HAP-1 (cell line): ENCODE results near the gene NAALADL2.
"Not testable (repeated sequence)": the region's sequence is repeated elsewhere in the genome, so short reads cannot be mapped to it uniquely, and the experiment has no call there.

Experiments used
- DNase-seq, 2 experiments: peaks; one replicate each; pipeline ENCODE4 v3.0.0-alpha.2; 2016 to 2020; ENCODE audit warnings: low spot score in 2 of 2
- H3K27me3 ChIP-seq: fragments of 250-450 bp; sonication (Bioruptor Pico); 2 replicates; pipeline ENCODE4 v1.5.1; 2020; ENCODE audit warnings: low read depth, mild to moderate bottlenecking, moderate library complexity
- H3K36me3 ChIP-seq: fragments of 250-450 bp; sonication (Bioruptor Pico); replicated peaks from 2 replicates; pipeline ENCODE4 v1.5.1; 2020; ENCODE audit warnings: mild to moderate bottlenecking
- H3K4me1 ChIP-seq: fragments of 250-450 bp; sonication (Bioruptor Pico); 2 replicates; pipeline ENCODE4 v1.5.1; 2020; ENCODE audit warnings: mild to moderate bottlenecking
- H3K4me3 ChIP-seq: fragments of 250-450 bp; sonication (Bioruptor Pico); 2 replicates; pipeline ENCODE4 v1.5.1; 2020; ENCODE audit warnings: mild to moderate bottlenecking, moderate library complexity
- H3K9me3 ChIP-seq: fragments of 250-450 bp; sonication (Bioruptor Pico); 2 replicates; pipeline ENCODE4 v1.5.1; 2020; ENCODE audit warnings: mild to moderate bottlenecking, moderate library complexity
- in situ Hi-C: fragments of 300-500 bp; cut with MboI; formaldehyde crosslinking; loops from 3 replicates; pipeline ENCODE4 v1.14.3; 2020; ENCODE audit warnings: low sequenced_read_pairs, inconsistent platforms, mixed read lengths

Gene NAALADL2

GRCh38 chr3:175829809-175830208 is 970.7 kb downstream of the NAALADL2 start:
- H3K36me3 ChIP-seq, in situ Hi-C loops, DNase-seq: not testable (repeated sequence)

GRCh38 chr3:175835763-175836162 is 976.6 kb downstream of the NAALADL2 start:
- H3K9me3 ChIP-seq, H3K27me3 ChIP-seq, H3K4me1 ChIP-seq, H3K36me3 ChIP-seq, H3K4me3 ChIP-seq, in situ Hi-C loops, DNase-seq: not testable (repeated sequence)

More at GRCh38 chr3:175829809-175830208, 970.7 kb downstream of the NAALADL2 start:
- not testable (repeated sequence) for H3K4me3 ChIP-seq, H3K27me3 ChIP-seq, H3K9me3 ChIP-seq, H3K4me1 ChIP-seq

- Histone ChIP-seq H3K36me3 (no peaks in the 10 kb centered on the region), H3K27me3 (no peaks in the 10 kb centered on the region), H3K4me1 (peaks cover 3% of the 10 kb centered on the region; the same call in 1 of the 2 replicates), H3K4me3 (no peak overlapping the region), H3K9me3 (no peaks in the 10 kb centered on the region)
- peak; percentile 7 to 37 for DNase-seq
- in situ Hi-C loops = no loop called here
Observed at GRCh38 chr3:175836617-175837016, 977.5 kb downstream of the NAALADL2 start.

GRCh38 chr3:175837962-175838361 is 978.8 kb downstream of the NAALADL2 start:
- H3K27me3 ChIP-seq = no peaks in the 10 kb centered on the region
- H3K9me3 ChIP-seq = no peaks in the 10 kb centered on the region
- no peaks in the 10 kb centered on the region for H3K36me3 ChIP-seq
- no peak for DNase-seq
- H3K4me1 ChIP-seq = peaks cover 3% of the 10 kb centered on the region; the same call in 1 of the 2 replicates
- H3K4me3 ChIP-seq = no peak overlapping the region
- in situ Hi-C loops = no loop called here

- H3K27me3 ChIP-seq = no peaks in the 10 kb centered on the region
- no peak overlapping the region for H3K4me3 ChIP-seq
- DNase-seq = no peak
- no peaks in the 10 kb centered on the region for H3K9me3 ChIP-seq
- H3K36me3 ChIP-seq = no peaks in the 10 kb centered on the region
- peaks cover 3% of the 10 kb centered on the region; the same call in 1 of the 2 replicates for H3K4me1 ChIP-seq
- in situ Hi-C loops = no loop called here
Observed at GRCh38 chr3:175839366-175840005, 980.4 kb downstream of the NAALADL2 start.

GRCh38 chr3:175851541-175851940 is 992.4 kb downstream of the NAALADL2 start:
- in situ Hi-C loops = no loop called here
- no peak overlapping the region for H3K4me3 ChIP-seq
- H3K27me3 ChIP-seq = no peaks in the 10 kb centered on the region
- H3K36me3 ChIP-seq = no peaks in the 10 kb centered on the region
- DNase-seq = no peak
- H3K9me3 ChIP-seq = no peaks in the 10 kb centered on the region
- H3K4me1 ChIP-seq = no peaks in the 10 kb centered on the region

- no peaks in the 10 kb centered on the region for H3K36me3 ChIP-seq
- no peak for DNase-seq
- H3K4me3 ChIP-seq = no peak overlapping the region
- H3K27me3 ChIP-seq = no peaks in the 10 kb centered on the region
- H3K4me1 ChIP-seq = no peaks in the 10 kb centered on the region
- no peaks in the 10 kb centered on the region for H3K9me3 ChIP-seq
- in situ Hi-C loops = no loop called here
Observed at GRCh38 chr3:175852560-175852959, 993.4 kb downstream of the NAALADL2 start.

GRCh38 chr3:175857666-175858270 is 998.6 kb downstream of the NAALADL2 start:
- Histone ChIP-seq H3K4me1 (no peaks in the 10 kb centered on the region), H3K4me3 (no peak overlapping the region), H3K36me3 (no peaks in the 10 kb centered on the region), H3K27me3 (no peaks in the 10 kb centered on the region), H3K9me3 (no peaks in the 10 kb centered on the region)
- no peak for DNase-seq
- in situ Hi-C loops = no loop called here
